HepG2 (cell line): ENCODE measurements around the gene UNC5CL. TPM values are rescaled to one million over a fixed set of nuclear protein-coding genes. Genes with fewer than 3 reads are reported as not detected.
A peak's percentile ranks its signal among the peaks of the same experiment; 100 is the strongest.

Source experiments
- ATAC-seq: fragments of 200-7000 bp; cut with Tn5 transposase; 3 replicates; pipeline ENCODE4 v1.9.1; 2020; ENCODE audit warnings: mild to moderate bottlenecking, moderate library complexity
- BruUV-seq: library from RNA; stranded (reverse); fragments of 400-500 nt; replicated peaks from 2 replicates; lab custom pipeline; 2021; lab: Mats Ljungman, UMichigan
- CTCF ChIA-PET: fragments of 300-600 bp; formaldehyde crosslinking; extraction: SDS; loops from one replicate; lab custom pipeline; 2021; ENCODE audit warnings: low total read pairs, inconsistent platforms, low intra/inter-chr PET ratio; lab: Yijun Ruan, JAX
- POLR2A ChIA-PET: fragments of 350-600 bp; sonication (Branson Sonifier 250); formaldehyde crosslinking; loops from one replicate; lab custom pipeline; 2020; ENCODE audit warnings: antibody characterized with exemption, inconsistent platforms; lab: Yijun Ruan, JAX
- DNase-seq: peaks from one replicate; pipeline ENCODE4 v3.0.0-alpha.2; 2015; ENCODE audit warnings: low spot score
- FAIRE-seq: peaks from 3 replicates; lab custom pipeline; 2011; peaks lifted over from hg19 to GRCh38; lab: Jason Lieb, UNC
- H2AFZ ChIP-seq: one replicate; pipeline ENCODE4 v1.6.1; 2011; ENCODE audit warnings: low read length, inconsistent platforms
- H3K27ac ChIP-seq: fragments of 300-600 bp; 3 replicates; pipeline ENCODE4 v1.8.0; 2011; ENCODE audit warnings: mixed run types, mild to moderate bottlenecking, mixed read lengths, low read length, inconsistent platforms; ENCODE audit not compliant: insufficient read depth; ENCODE audit errors: extremely low read length
- H3K27me3 ChIP-seq, 2 experiments: fragments of 200-600 bp in 1 of 2; 2 replicates in 1 of 2; 3 replicates in 1 of 2; pipeline versions ENCODE4 v1.6.0 to v1.8.0; 2011; ENCODE audit warnings: low read length in 2 of 2, mild to moderate bottlenecking in 2 of 2, moderate library complexity in 2 of 2, inconsistent platforms in 1 of 2; ENCODE audit not compliant: insufficient read depth in 2 of 2, control insufficient read depth in 1 of 2
- H3K36me3 ChIP-seq, 2 experiments: fragments of 200-600 bp in 1 of 2; replicated peaks in 1 of 2; 2 replicates in 1 of 2; 3 replicates in 1 of 2; pipeline versions ENCODE4 v1.5.1 to v1.8.0; 2011; ENCODE audit warnings: low read length in 2 of 2, inconsistent platforms in 1 of 2; ENCODE audit not compliant: insufficient read depth in 2 of 2, control insufficient read depth in 1 of 2
- H3K4me1 ChIP-seq: 2 replicates; pipeline ENCODE4 v1.5.1; 2012; ENCODE audit warnings: low read length, inconsistent platforms; ENCODE audit not compliant: insufficient read depth
- H3K4me2 ChIP-seq: 2 replicates; pipeline ENCODE4 v1.6.0; 2011; ENCODE audit warnings: low read depth, low read length, inconsistent platforms
- H3K4me3 ChIP-seq, 3 experiments: fragments of 200-600 bp in 1 of 3; sonication (generic), shearing (Covaris generic) in 1 of 3; replicated peaks in 1 of 3; 2 replicates each; pipeline ENCODE4 v1.5.1; 2011 to 2016; ENCODE audit warnings: low read length in 3 of 3, inconsistent platforms in 2 of 3, low read depth in 2 of 3, mild to moderate bottlenecking in 2 of 3, control low read depth in 1 of 3, mixed read lengths in 1 of 3; ENCODE audit not compliant: insufficient read depth in 1 of 3
- H3K79me2 ChIP-seq: one replicate; pipeline ENCODE4 v1.6.1; 2011; ENCODE audit warnings: low read length, inconsistent platforms; ENCODE audit not compliant: insufficient read depth
- H3K9ac ChIP-seq: 2 replicates; pipeline ENCODE4 v1.6.0; 2011; ENCODE audit warnings: mild to moderate bottlenecking, low read depth, low read length, inconsistent platforms; ENCODE audit not compliant: insufficient read depth
- H3K9me3 ChIP-seq: 2 replicates; pipeline ENCODE4 v1.5.1; 2012; ENCODE audit warnings: mild to moderate bottlenecking, low read length
- H4K20me1 ChIP-seq: 2 replicates; pipeline ENCODE4 v1.6.0; 2011; ENCODE audit warnings: inconsistent platforms, mild to moderate bottlenecking, low read length, moderate library complexity; ENCODE audit not compliant: insufficient read depth
- ATF6 ChIP-seq: sonication (generic); formaldehyde crosslinking; conservative IDR thresholded peaks from 2 replicates; pipeline ENCODE4 v1.4.0; 2020; ENCODE audit warnings: missing genetic modification reagents
- HNRNPLL ChIP-seq: fragments of 200-400 bp; formaldehyde crosslinking; IDR thresholded peaks from 2 replicates; pipeline ENCODE4 v1.6.1; 2017; ENCODE audit warnings: mild to moderate bottlenecking, low read depth, low read length; ENCODE audit not compliant: poor library complexity, severe bottlenecking
- KAT2B ChIP-seq: fragments of 150-350 bp; IDR thresholded peaks from 2 replicates; pipeline ENCODE4 v1.6.1; 2014; ENCODE audit warnings: low read depth, low read length, borderline replicate concordance
- NFYB ChIP-seq: sonication (generic); formaldehyde crosslinking; IDR thresholded peaks from 2 replicates; pipeline ENCODE4 v1.4.0; 2020; ENCODE audit warnings: missing genetic modification reagents
- RFX5 ChIP-seq: IDR thresholded peaks from 2 replicates; pipeline ENCODE4 v1.6.1; 2011; ENCODE audit warnings: low read depth, low read length, improper control_type of control experiment
- SALL1 ChIP-seq: sonication (generic); formaldehyde crosslinking; IDR thresholded peaks from 2 replicates; pipeline ENCODE4 v1.8.0; 2022; ENCODE audit warnings: mild to moderate bottlenecking, missing genetic modification reagents
- SP4 ChIP-seq: sonication (generic); formaldehyde crosslinking; IDR thresholded peaks from 2 replicates; pipeline ENCODE4 v1.8.1; 2023; ENCODE audit warnings: mild to moderate bottlenecking, missing genetic modification reagents
- SRSF9 ChIP-seq: fragments of 200-400 bp; formaldehyde crosslinking; IDR thresholded peaks from 2 replicates; pipeline ENCODE4 v1.6.1; 2018; ENCODE audit warnings: borderline replicate concordance, mild to moderate bottlenecking, low read depth, low read length; ENCODE audit not compliant: insufficient read depth, poor library complexity, severe bottlenecking
- THAP9 ChIP-seq: sonication (generic); formaldehyde crosslinking; IDR thresholded peaks from 2 replicates; pipeline ENCODE4; 2020; ENCODE audit warnings: missing genetic modification reagents, mild to moderate bottlenecking, borderline replicate concordance
- ZNF333 ChIP-seq: sonication (generic); formaldehyde crosslinking; IDR thresholded peaks from 2 replicates; pipeline ENCODE4 v1.4.0; 2020; ENCODE audit warnings: mild to moderate bottlenecking, missing genetic modification reagents, borderline replicate concordance
- ZNF747 ChIP-seq: sonication (generic); formaldehyde crosslinking; IDR thresholded peaks from 2 replicates; pipeline ENCODE4 v1.8.1; 2023; ENCODE audit warnings: missing genetic modification reagents, mild to moderate bottlenecking, borderline replicate concordance
- WGBS: methylation state at CpG from one replicate; pipeline ENCODE4 v1.1.6; 2017; ENCODE audit warnings: low lambda C conversion rate; 5-methylcytosine and 5-hydroxymethylcytosine counted together
- in situ Hi-C: cut with HindIII; loops from 2 replicates; pipeline ENCODE4 v1.10.0; 2017; ENCODE audit warnings: low pct_unique_long_range_greater_than_20kb; ENCODE audit not compliant: extremely low pct_ligation_motif_present
- intact Hi-C: fragments of 100-400 bp; cut with micrococcal nuclease; formaldehyde crosslinking; loops from one replicate; pipeline ENCODE4 v1.10.0; 2022; ENCODE audit not compliant: unreplicated experiment
- polyA plus RNA-seq, 8 experiments: library from polyadenylated mRNA; depleted of rRNA in 3 of 8; stranded (reverse) in 7 of 8; unstranded in 1 of 8; fragments of >200 nt; fragmentation: Illumina TruSeq in 4 of 8; extraction: Trizol in 4 of 8; gene quantifications; 2 replicates each; pipeline versions ENCODE4 v1.2.1 to v1.2.3, GENCODE V29; 2011 to 2016; ENCODE audit warnings: low read depth in 4 of 8, missing spikeins in 1 of 8, mixed read lengths in 1 of 8; ENCODE audit not compliant: insufficient read depth in 1 of 8
- total RNA-seq, 5 experiments: library from RNA; depleted of rRNA; stranded (reverse); fragments of >200 nt; fragmentation: Illumina TruSeq; extraction: Trizol; gene quantifications; 2 replicates each; pipeline ENCODE4 v1.2.3, GENCODE V29; 2016; ENCODE audit warnings: low read depth in 1 of 5
- TF ChIP-seq, protein P1 (sequence below): fragments of 450-650 bp; IDR thresholded peaks from 2 replicates; pipeline ENCODE4 v1.6.1; 2016
- TF ChIP-seq, protein P2 (sequence below): sonication (generic); formaldehyde crosslinking; IDR thresholded peaks from 2 replicates; pipeline ENCODE4 v1.5.0; 2020; ENCODE audit warnings: missing genetic modification reagents, mild to moderate bottlenecking, borderline replicate concordance

UNC5CL gene
- total and polyA plus RNA-seq, 2 of the 13 experiments (the other 11 are each of a cell fraction or from before 2014, with no cell fraction given) = 2.4 to 2.5 TPM

- BruUV-seq = no TSS peak
- Histone ChIP-seq H3K9me3 (no peaks in the 10 kb centered on the region), H3K4me2 (peak within 1 kb of the TSS; percentile 93), H3K4me3 (peak within 1 kb of the TSS; percentile 97 to 100 (median 98)), H2AFZ (no peak within 1 kb of the TSS), H4K20me1 (peaks cover 17% of the 10 kb centered on the region), H3K79me2 (peaks cover 50% of the 10 kb centered on the region), H3K4me1 (peaks cover 43% of the 10 kb centered on the region), H3K9ac (peak within 1 kb of the TSS; percentile 99), H3K27ac (peak within 1 kb of the TSS; percentile 97), H3K27me3 (no peaks in the 10 kb centered on the region; a peak in 2 of 5 replicates), H3K36me3 (peaks cover 0 to 18% of the 10 kb centered on the region in 2 experiments; a peak in 3 of 5 replicates)
- in situ Hi-C loops (loop anchor here (5.0 kb wide), 1 partner anchor 76 kb away; no protein-coding TSS in a partner anchor), intact Hi-C loops (loop anchor here (2.0 kb wide), 2 partner anchors 114 to 174 kb away; no protein-coding TSS in a partner anchor)
- WGBS = 0% methylated on average over 8 of the region's 37 CpGs
- ChIA-PET POLR2A (interaction anchor here (0.6 to 3.0 kb wide), 24 partner anchors 9 to 1491 kb away, joined by 3 to 46 read pairs (median 4); partner anchors contain the start of genes TSPO2, UBR2 and UNC5CL), CTCF (no interaction called here)
- DNase-seq (no peak), ATAC-seq (peak; percentile 90), FAIRE-seq (no peak)
- TF ChIP-seq RFX5 = peak; percentile 81
- TF ChIP-seq ZNF333 (CRISPR knock-in tag) = 0 out of 2 replicates have a peak, but pooled peaks have one; percentile 9
- peak; percentile 45; the same call in 1 of the 2 replicates for TF ChIP-seq ATF6 (CRISPR knock-in tag)
- peak; percentile 99 for TF ChIP-seq THAP9 (CRISPR knock-in tag)
- peak; percentile 95 for TF ChIP-seq SP4 (CRISPR knock-in tag)
- TF ChIP-seq, protein P1, sequence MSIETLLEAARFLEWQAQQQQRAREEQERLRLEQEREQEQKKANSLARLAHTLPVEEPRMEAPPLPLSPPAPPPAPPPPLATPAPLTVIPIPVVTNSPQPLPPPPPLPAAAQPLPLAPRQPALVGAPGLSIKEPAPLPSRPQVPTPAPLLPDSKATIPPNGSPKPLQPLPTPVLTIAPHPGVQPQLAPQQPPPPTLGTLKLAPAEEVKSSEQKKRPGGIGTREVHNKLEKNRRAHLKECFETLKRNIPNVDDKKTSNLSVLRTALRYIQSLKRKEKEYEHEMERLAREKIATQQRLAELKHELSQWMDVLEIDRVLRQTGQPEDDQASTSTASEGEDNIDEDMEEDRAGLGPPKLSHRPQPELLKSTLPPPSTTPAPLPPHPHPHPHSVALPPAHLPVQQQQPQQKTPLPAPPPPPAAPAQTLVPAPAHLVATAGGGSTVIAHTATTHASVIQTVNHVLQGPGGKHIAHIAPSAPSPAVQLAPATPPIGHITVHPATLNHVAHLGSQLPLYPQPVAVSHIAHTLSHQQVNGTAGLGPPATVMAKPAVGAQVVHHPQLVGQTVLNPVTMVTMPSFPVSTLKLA = no peak
- peak; percentile 3; the same call in 1 of the 2 replicates for TF ChIP-seq ZNF747 (CRISPR knock-in tag)
- TF ChIP-seq NFYB = peak; percentile 93
- no peak for TF ChIP-seq SRSF9
- TF ChIP-seq KAT2B = no peak
- peak; percentile 73 for TF ChIP-seq HNRNPLL
- 0 out of 2 replicates have a peak, but pooled peaks have one; percentile 1 for TF ChIP-seq SALL1
- TF ChIP-seq, protein P2, sequence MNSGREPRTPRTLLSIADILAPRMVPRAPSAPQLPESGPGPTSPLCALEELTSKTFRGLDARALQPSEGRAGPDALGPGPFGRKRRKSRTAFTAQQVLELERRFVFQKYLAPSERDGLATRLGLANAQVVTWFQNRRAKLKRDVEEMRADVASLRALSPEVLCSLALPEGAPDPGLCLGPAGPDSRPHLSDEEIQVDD (CRISPR knock-in tag) = 0 out of 2 replicates have a peak, but pooled peaks have one; percentile 5
These were observed 33.8 kb upstream of the UNC5CL start, which contains the start of gene NFYA for GRCh38 chr6:41072836-41073202. NFYA (plus strand) TSS chr6:41072974; CDS start chr6:41079090, 6,116 bp downstream.
